Fibroblast of lung (primary cell): Measurements from ENCODE around the gene KCNG1. TPM values are rescaled to one million over a fixed set of nuclear protein-coding genes. Genes with fewer than 3 reads are reported as not detected.

Source experiments
- DNase-seq, 2 donors: peaks; one replicate each; pipeline versions ENCODE4 v3.0.0 to v3.0.0-alpha.2; 2010; ENCODE audit warnings: low read depth in 2 of 2
- H2AFZ ChIP-seq: 2 replicates; pipeline ENCODE4 v1.5.1; 2012; ENCODE audit warnings: low read length, control low read depth, inconsistent platforms
- H3K27ac ChIP-seq: 2 replicates; pipeline ENCODE4 v1.5.1; 2011; ENCODE audit warnings: low read length, control low read depth; ENCODE audit not compliant: insufficient read depth
- H3K27me3 ChIP-seq: 2 replicates; pipeline ENCODE4 v1.5.1; 2011; ENCODE audit warnings: mild to moderate bottlenecking, low read length; ENCODE audit not compliant: control insufficient read depth, insufficient read depth
- H3K36me3 ChIP-seq: 2 replicates; pipeline ENCODE4 v1.5.1; 2011; ENCODE audit warnings: low read length; ENCODE audit not compliant: control insufficient read depth, insufficient read depth
- H3K4me1 ChIP-seq: 2 replicates; pipeline ENCODE4 v1.5.1; 2011; ENCODE audit warnings: low read length; ENCODE audit not compliant: control insufficient read depth, insufficient read depth; ENCODE audit errors: extremely low read depth
- H3K4me2 ChIP-seq: 2 replicates; pipeline ENCODE4 v1.5.1; 2011; ENCODE audit warnings: low read length, control low read depth; ENCODE audit not compliant: insufficient read depth; ENCODE audit errors: extremely low read depth
- H3K4me3 ChIP-seq, 4 experiments: fragments of 200-600 bp in 1 of 4; sonication (generic) in 1 of 4; replicated peaks in 1 of 4; 2 replicates each; pipeline ENCODE4 v1.5.1; 2011 to 2016; ENCODE audit warnings: low read length in 4 of 4, low read depth in 3 of 4, mild to moderate bottlenecking in 3 of 4, control low read depth in 2 of 4, inconsistent platforms in 1 of 4, mixed read lengths in 1 of 4; ENCODE audit not compliant: insufficient read depth in 1 of 4; ENCODE audit errors: control extremely low read depth in 1 of 4
- H3K79me2 ChIP-seq: 2 replicates; pipeline ENCODE4 v1.5.1; 2012; ENCODE audit warnings: mild to moderate bottlenecking, low read length, inconsistent platforms; ENCODE audit not compliant: control insufficient read depth, insufficient read depth
- H3K9ac ChIP-seq: 2 replicates; pipeline ENCODE4 v1.5.1; 2011; ENCODE audit warnings: mild to moderate bottlenecking, low read length, control low read depth; ENCODE audit not compliant: insufficient read depth
- H3K9me3 ChIP-seq: 2 replicates; pipeline ENCODE4 v1.5.1; 2012; ENCODE audit warnings: low read depth, low read length; ENCODE audit not compliant: control insufficient read depth, insufficient read depth
- H4K20me1 ChIP-seq: 2 replicates; pipeline ENCODE4 v1.5.1; 2011; ENCODE audit warnings: low read length; ENCODE audit not compliant: control insufficient read depth, insufficient read depth; ENCODE audit errors: extremely low read depth
- CTCF ChIP-seq, 2 donors: IDR thresholded peaks in 1 of 2; conservative IDR thresholded peaks in 1 of 2; 1 replicate in 1 of 2; 2 replicates in 1 of 2; pipeline ENCODE4 v1.5.1; 2011 to 2012; ENCODE audit warnings: low read length in 2 of 2, control low read depth in 1 of 2, inconsistent platforms in 1 of 2, low read depth in 1 of 2, mild to moderate bottlenecking in 1 of 2
- EZH2 ChIP-seq: IDR thresholded peaks from 2 replicates; pipeline ENCODE4 v1.5.1; 2012; ENCODE audit warnings: low read length, control low read depth, mild to moderate bottlenecking; ENCODE audit errors: missing control alignments
- polyA plus RNA-seq, 2 donors: library from polyadenylated mRNA; depleted of rRNA in 1 of 2; stranded (reverse) in 1 of 2; unstranded in 1 of 2; fragments of >200 nt; gene quantifications; 2 replicates each; pipeline ENCODE4 v1.2.1, GENCODE V29; 2011 to 2012; ENCODE audit warnings: missing spikeins in 1 of 2
- total RNA-seq: library from RNA; depleted of rRNA; stranded (reverse); fragments of >200 nt; gene quantifications from 2 replicates; pipeline ENCODE4 v1.2.1, GENCODE V29; 2014

KCNG1 gene
- total and polyA plus RNA-seq, 2 donors (not counting 1 experiment from before 2014, with no cell fraction given): 1.8 to 9.9 TPM

GRCh38 chr20:50959543-50960126, 63.3 kb downstream of the KCNG1 start:
- H3K27me3 ChIP-seq: no peaks in the 10 kb centered on the region
- peaks cover 3% of the 10 kb centered on the region for H3K4me1 ChIP-seq
- H3K9me3 ChIP-seq: no peaks in the 10 kb centered on the region
- TF ChIP-seq EZH2 (no peak), CTCF (conservative IDR thresholded peaks at IDR 0.05 in 1 of 2, IDR thresholded peaks at IDR 0.05 in 1 of 2; ENCODE audit: low read depth in 1 of 2, low read length in 2 of 2) (no peak)
- peak overlapping the region; percentile 55 to 97 (median 84) for H3K4me3 ChIP-seq
- no peaks in the 10 kb centered on the region for H3K36me3 ChIP-seq
- peaks cover 58% of the 10 kb centered on the region for H3K79me2 ChIP-seq
- no peak for DNase-seq
- peak overlapping the region; percentile 93 for H3K27ac ChIP-seq
- H2AFZ ChIP-seq: no peak overlapping the region
- H3K9ac ChIP-seq: peak overlapping the region; percentile 97
- no peaks in the 10 kb centered on the region for H4K20me1 ChIP-seq
- peak overlapping the region; percentile 99 for H3K4me2 ChIP-seq

GRCh38 chr20:50958615-50959542, 64.0 kb downstream of the KCNG1 start, which contains the start of gene MOCS3:
MOCS3 (plus strand) TSS chr20:50958818; CDS start chr20:50958843, 25 bp downstream.
- Histone ChIP-seq H3K36me3 (no peaks in the 10 kb centered on the region), H3K4me1 (peaks cover 3% of the 10 kb centered on the region), H3K9me3 (no peaks in the 10 kb centered on the region), H3K4me2 (peak within 1 kb of the TSS; percentile 99), H4K20me1 (no peaks in the 10 kb centered on the region), H3K79me2 (peaks cover 65% of the 10 kb centered on the region), H3K27me3 (no peaks in the 10 kb centered on the region), H2AFZ (peak within 1 kb of the TSS; percentile 84), H3K9ac (peak within 1 kb of the TSS; percentile 97), H3K4me3 (peak within 1 kb of the TSS; percentile 55 to 97 (median 84)), H3K27ac (peak within 1 kb of the TSS; percentile 93)
- peak; percentile 92 to 95 for DNase-seq
- no peak for TF ChIP-seq EZH2

GRCh38 chr20:50957798-50958614, 64.9 kb downstream of the KCNG1 start, which contains the start of gene DPM1:
DPM1 (minus strand) TSS chr20:50958532; CDS start chr20:50958523, 9 bp downstream.
- Histone ChIP-seq H3K9me3 (no peaks in the 10 kb centered on the region), H3K27me3 (no peaks in the 10 kb centered on the region), H3K4me3 (peak within 1 kb of the TSS; percentile 55 to 97 (median 84)), H4K20me1 (no peaks in the 10 kb centered on the region), H3K4me2 (peak within 1 kb of the TSS; percentile 99), H3K4me1 (peaks cover 3% of the 10 kb centered on the region), H3K27ac (peak within 1 kb of the TSS; percentile 93), H3K36me3 (no peaks in the 10 kb centered on the region), H2AFZ (peak within 1 kb of the TSS; percentile 84), H3K9ac (peak within 1 kb of the TSS; percentile 97), H3K79me2 (peaks cover 73% of the 10 kb centered on the region)
- DNase-seq: peak; percentile 15 to 30
- TF ChIP-seq EZH2 (no peak), CTCF (conservative IDR thresholded peaks at IDR 0.05 in 1 of 2, IDR thresholded peaks at IDR 0.05 in 1 of 2; ENCODE audit: low read depth in 1 of 2, low read length in 2 of 2) (no peak)
